KOPT-K1 (cell line): ENCODE results near the gene TP53I3.
"Not testable (repeated sequence)": the region's sequence is repeated elsewhere in the genome, so short reads cannot be mapped to it uniquely, and the experiment has no call there.

Source experiments
- H3K27ac ChIP-seq: fragments of 200-600 bp; sonication (generic); 2 replicates; pipeline ENCODE4 v1.5.1; 2016; ENCODE audit warnings: antibody characterized with exemption, mild to moderate bottlenecking, low read depth, low read length; ENCODE audit not compliant: poor library complexity, severe bottlenecking
- H3K36me3 ChIP-seq: fragments of 200-600 bp; sonication (generic); 2 replicates; pipeline ENCODE4 v1.5.1; 2017; ENCODE audit warnings: antibody characterized with exemption, mild to moderate bottlenecking, low read length, moderate library complexity; ENCODE audit not compliant: insufficient read depth
- H3K9me3 ChIP-seq: fragments of 200-600 bp; sonication (generic); 2 replicates; pipeline ENCODE4 v1.5.1; 2017; ENCODE audit warnings: antibody characterized with exemption, low read length, mild to moderate bottlenecking; ENCODE audit not compliant: insufficient read depth, poor library complexity, severe bottlenecking

The TP53I3 gene

GRCh38 chr2:24106786-24107185 lies 22.2 kb upstream of the TP53I3 start:
- H3K27ac ChIP-seq, result no peak overlapping the region
- H3K9me3 ChIP-seq, result peaks cover 6% of the 10 kb centered on the region
- H3K36me3 ChIP-seq, result no peaks in the 10 kb centered on the region

- peaks cover 6% of the 10 kb centered on the region for H3K9me3 ChIP-seq
- H3K27ac ChIP-seq, result no peak overlapping the region
- no peaks in the 10 kb centered on the region for H3K36me3 ChIP-seq
Observed at GRCh38 chr2:24105816-24106215, 21.2 kb upstream of the TP53I3 start.

- Histone ChIP-seq H3K9me3 (peaks cover 6% of the 10 kb centered on the region), H3K27ac (no peak overlapping the region), H3K36me3 (no peaks in the 10 kb centered on the region)
Observed at GRCh38 chr2:24104906-24105305, 20.3 kb upstream of the TP53I3 start.

DNA sequence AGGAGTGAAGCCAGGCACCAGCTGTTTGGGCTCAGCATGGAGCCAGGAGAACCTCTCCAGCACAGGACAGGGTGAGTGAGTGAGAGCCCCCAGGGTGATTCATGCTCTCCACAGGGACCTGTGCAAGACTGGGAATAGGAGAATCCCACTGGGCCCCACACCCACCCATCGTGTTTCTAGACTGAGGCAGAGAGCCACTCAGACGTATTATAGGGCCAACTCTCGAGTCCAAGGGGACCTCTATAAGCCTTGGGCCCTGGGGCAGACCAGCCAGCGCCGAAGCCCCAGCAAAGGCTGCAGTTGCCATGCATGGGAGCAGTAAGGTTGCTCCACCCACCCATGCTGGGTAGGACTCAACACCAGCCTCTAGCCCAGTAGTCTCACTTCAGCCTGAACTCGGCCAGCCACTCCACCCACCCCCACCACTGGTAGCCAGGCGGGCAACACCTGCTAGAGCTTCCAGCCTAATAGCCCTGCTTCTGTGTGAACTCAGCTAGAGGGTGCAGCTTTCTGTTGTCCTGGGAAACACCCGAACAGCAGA lies 19.5 kb upstream of the TP53I3 start:
- H3K36me3 ChIP-seq, result no peaks in the 10 kb centered on the region
- H3K9me3 ChIP-seq, result peaks cover 6% of the 10 kb centered on the region
- no peak overlapping the region for H3K27ac ChIP-seq

DNA sequence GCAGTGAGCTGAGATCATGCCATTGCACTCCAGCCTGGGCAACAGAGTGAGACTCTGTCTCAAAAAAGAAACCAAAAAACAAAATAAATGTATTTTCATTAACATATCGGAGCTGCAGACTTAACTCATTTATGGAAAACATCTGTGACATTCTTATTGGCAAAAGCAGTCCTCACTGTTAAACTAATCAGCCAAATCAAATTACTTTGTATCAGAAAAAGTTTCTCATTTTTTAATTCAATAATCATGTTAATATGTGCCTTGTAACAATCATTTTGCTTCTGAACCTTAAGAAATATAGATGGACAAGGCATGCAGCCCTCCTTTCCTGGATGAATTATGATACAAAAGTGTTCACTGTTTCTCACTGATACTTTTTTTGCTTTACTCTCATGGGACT lies 18.0 kb upstream of the TP53I3 start:
- peaks cover 6% of the 10 kb centered on the region for H3K9me3 ChIP-seq
- H3K36me3 ChIP-seq, result no peaks in the 10 kb centered on the region
- H3K27ac ChIP-seq, result no peak overlapping the region

GRCh38 chr2:24101992-24102391 lies 17.4 kb upstream of the TP53I3 start:
- H3K36me3 ChIP-seq, result no peaks in the 10 kb centered on the region
- H3K9me3 ChIP-seq, result peaks cover 6% of the 10 kb centered on the region
- H3K27ac ChIP-seq, result no peak overlapping the region

GRCh38 chr2:24100732-24101131 lies 16.1 kb upstream of the TP53I3 start:
- H3K9me3 ChIP-seq, H3K36me3 ChIP-seq, H3K27ac ChIP-seq: not testable (repeated sequence)

- H3K9me3 ChIP-seq, H3K27ac ChIP-seq, H3K36me3 ChIP-seq: not testable (repeated sequence)
Observed at GRCh38 chr2:24095171-24095677, 10.6 kb upstream of the TP53I3 start.

GRCh38 chr2:24093270-24093669 lies 8.6 kb upstream of the TP53I3 start:
- not testable (repeated sequence) for H3K27ac ChIP-seq, H3K36me3 ChIP-seq, H3K9me3 ChIP-seq

DNA sequence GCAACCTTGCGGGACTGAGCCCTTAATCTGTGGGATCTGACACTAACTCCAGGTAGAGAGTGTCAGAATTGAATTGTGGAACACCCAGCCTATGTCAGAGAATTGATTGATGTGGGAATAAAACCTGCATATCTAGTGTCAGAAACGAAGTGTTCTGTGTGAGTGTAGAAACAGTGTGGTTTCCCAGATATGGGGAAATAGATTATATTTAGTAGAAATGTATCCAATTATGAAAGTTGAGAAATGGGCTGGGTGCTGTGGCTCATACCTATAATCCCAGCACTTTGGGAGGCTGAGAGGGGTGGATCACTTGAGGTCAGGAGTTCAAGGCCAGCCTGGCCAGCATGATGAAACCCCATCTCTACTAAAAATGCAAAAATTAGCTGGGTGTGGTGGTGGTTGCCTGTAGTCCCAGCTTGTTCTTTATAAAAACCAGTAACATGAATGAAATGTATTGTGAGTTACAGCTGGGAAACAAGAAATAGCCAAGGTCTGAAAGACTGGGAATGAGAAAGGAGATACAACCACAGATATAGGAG lies 4.3 kb upstream of the TP53I3 start:
- Histone ChIP-seq H3K9me3 (no peaks in the 10 kb centered on the region), H3K36me3 (no peaks in the 10 kb centered on the region), H3K27ac (no peak overlapping the region)

DNA sequence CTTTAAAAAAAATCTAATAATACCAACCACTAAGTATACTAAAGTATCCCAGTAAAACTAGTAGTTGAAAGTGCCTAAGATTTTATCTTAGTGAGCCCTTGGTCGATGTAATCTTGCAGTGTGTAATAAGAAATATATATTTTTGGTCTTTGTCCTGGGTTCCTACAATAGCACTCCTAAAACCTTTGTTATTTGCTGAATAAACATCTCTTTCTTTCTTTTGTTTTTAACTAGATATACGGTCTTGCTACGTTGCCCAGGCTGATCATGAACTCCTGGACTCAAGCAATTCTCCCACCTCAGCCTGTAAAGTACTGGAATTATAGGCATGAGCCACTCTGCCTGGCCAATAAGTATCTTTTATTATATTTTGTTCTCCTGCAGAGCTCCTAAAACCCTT lies 2.4 kb upstream of the TP53I3 start:
- H3K9me3 ChIP-seq, result no peaks in the 10 kb centered on the region
- no peak overlapping the region for H3K27ac ChIP-seq
- no peaks in the 10 kb centered on the region for H3K36me3 ChIP-seq

DNA sequence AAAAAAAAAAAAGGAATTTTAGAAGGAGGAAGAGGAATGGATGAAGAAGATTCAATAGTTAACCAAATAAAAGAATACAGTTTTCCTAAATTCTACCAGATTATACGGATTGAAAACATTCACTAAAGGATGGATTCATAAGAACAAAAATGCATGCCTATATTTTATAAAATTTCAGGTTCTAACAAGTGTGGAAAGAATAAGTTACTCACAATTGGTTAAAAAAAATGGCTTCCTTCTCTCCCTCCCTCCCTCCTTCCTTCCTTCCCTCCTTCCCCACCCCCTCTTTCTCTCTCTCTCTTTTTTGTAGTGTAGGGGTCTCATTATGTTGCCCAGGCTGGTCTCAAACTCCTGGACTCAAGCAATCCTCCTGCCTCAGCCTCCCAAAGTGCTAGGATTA lies 1.6 kb upstream of the TP53I3 start:
- H3K36me3 ChIP-seq, result no peaks in the 10 kb centered on the region
- H3K9me3 ChIP-seq, result no peaks in the 10 kb centered on the region
- H3K27ac ChIP-seq, result no peak overlapping the region

DNA sequence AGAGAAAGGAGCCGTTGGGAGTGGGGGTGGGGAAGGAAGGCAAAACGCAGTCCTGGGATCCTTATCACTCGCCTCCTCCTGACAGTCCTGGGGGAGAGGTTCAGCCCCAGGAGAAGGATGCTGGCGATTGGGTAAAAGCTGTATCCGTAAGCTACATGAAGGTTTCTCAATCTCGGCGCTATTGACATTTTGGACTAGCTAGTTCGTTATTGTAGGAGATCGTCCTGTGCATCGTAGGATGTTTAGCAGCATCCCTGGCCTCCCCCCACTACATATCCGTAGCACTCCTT lies 511 bp upstream of the TP53I3 start:
- H3K27ac ChIP-seq, result peak overlapping the region; percentile 62
- H3K9me3 ChIP-seq, result no peaks in the 10 kb centered on the region
- no peaks in the 10 kb centered on the region for H3K36me3 ChIP-seq

DNA sequence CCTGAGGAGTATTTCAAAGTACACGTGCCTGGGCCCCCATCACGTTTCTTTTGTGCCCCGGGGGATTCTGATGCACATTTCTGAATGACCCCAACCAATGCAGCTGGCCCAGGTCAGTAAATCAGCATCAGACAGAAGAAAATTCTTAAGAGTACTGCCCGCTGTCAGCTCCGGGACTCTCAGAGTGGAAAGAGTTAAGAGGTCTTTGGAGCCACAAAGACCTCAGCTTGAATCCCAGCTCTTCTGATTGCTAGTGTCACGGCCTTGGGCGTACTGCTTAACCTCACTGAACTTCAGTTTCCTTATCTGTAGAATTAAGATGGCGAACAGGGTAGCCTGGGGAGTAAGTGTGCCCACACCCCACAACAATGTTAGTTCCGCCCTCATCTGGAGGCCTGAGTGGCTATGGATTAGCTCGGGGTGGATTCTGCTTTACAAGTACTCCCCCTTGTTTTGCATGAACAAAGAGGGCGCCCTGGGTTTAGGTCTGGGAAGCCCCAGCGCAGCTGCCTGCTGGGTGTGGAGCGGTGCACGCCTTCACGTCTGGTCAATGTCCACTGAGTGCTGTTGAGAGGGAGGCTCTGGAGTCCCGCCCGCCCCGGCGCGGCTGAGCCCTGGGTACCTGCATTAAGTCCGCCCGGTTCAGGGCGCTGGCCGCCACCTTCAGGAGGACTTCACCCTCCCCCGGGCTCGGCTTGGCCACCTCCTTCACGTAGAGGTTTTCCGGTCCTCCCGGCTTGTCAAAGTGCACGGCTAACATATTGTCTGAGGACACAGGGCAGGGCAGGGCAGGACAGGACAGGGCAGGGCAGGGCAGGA lies 858 bp downstream of the TP53I3 start:
- H3K9me3 ChIP-seq, result no peaks in the 10 kb centered on the region
- no peaks in the 10 kb centered on the region for H3K36me3 ChIP-seq
- H3K27ac ChIP-seq, result peak overlapping the region; percentile 62

- Histone ChIP-seq H3K36me3 (no peaks in the 10 kb centered on the region), H3K9me3 (no peaks in the 10 kb centered on the region), H3K27ac (peak overlapping the region; percentile 62)
Observed at GRCh38 chr2:24082787-24083566, 1.7 kb downstream of the TP53I3 start.
